Measurements from ENCODE around the gene MRPL3.

DNA sequence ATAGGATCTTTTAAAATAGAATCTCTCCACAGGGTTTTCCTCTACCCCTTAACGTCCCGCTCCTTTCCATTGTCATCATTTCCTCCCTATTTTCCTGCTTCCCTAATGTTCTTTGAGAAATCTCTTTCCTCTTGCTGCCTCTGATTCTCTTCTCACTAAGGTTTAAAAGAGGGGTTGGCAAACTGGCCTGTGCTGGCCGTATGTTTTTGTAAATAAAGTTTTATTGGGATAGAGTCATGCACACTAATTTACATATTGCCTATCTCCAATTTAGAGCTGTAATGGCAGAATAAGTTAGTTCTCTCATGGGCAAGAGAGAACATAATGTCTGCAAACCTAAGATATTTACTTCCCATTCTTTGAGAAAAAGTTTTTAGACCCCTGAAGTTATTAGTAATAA lies 25.0 kb downstream of the MRPL3 start:
- no peak for TF ChIP-seq EP300 (IDR thresholded peaks at IDR 0.05; ENCODE audit: borderline replicate concordance)
- TF ChIP-seq TEAD4 (IDR thresholded peaks at IDR 0.05), result no peak
- no peak for TF ChIP-seq TCF12 (IDR thresholded peaks at IDR 0.05; ENCODE audit: low read depth)
- no peak for TF ChIP-seq MAX (IDR thresholded peaks at IDR 0.05)
- TF ChIP-seq TAF1 (IDR thresholded peaks at IDR 0.05; ENCODE audit: low read depth), result no peak
- TF ChIP-seq YY1 (IDR thresholded peaks at IDR 0.05; ENCODE audit: low read depth), result no peak
- TF ChIP-seq FOXM1 (IDR thresholded peaks at IDR 0.05; ENCODE audit: borderline replicate concordance, low read depth), result no peak
- no peak for TF ChIP-seq ZBTB7A (IDR thresholded peaks at IDR 0.05; ENCODE audit: low read depth)
- TF ChIP-seq RAD21 (IDR thresholded peaks at IDR 0.05; ENCODE audit: low read depth), result no peak
- TF ChIP-seq USF1 (IDR thresholded peaks at IDR 0.05), result no peak
